GM12878 (cell line): ENCODE results near the gene AGRN.
"Not testable (repeated sequence)": the region's sequence is repeated elsewhere in the genome, so short reads cannot be mapped to it uniquely, and the experiment has no call there.

Experiments used
- BHLHE40 ChIP-seq, 2 experiments: fragments of 450-650 bp in 1 of 2; IDR thresholded peaks; 2 replicates each; pipeline ENCODE4 v1.6.1; 2011 to 2017; ENCODE audit warnings: low read depth in 2 of 2, borderline replicate concordance in 1 of 2, improper control_type of control experiment in 1 of 2, low read length in 1 of 2, mild to moderate bottlenecking in 1 of 2
- CBX5 ChIP-seq: sonication (generic); IDR thresholded peaks from 2 replicates; pipeline ENCODE4 v1.6.1; 2016; ENCODE audit warnings: low read depth, moderate library complexity, mild to moderate bottlenecking, inconsistent platforms
- CHD4 ChIP-seq: fragments of 200-600 bp; sonication (generic); IDR thresholded peaks from 2 replicates; pipeline ENCODE4 v1.6.1; 2016; ENCODE audit warnings: mild to moderate bottlenecking
- CREB1 ChIP-seq: IDR thresholded peaks from 2 replicates; pipeline ENCODE4 v1.6.1; 2012; ENCODE audit warnings: low read depth, mild to moderate bottlenecking, inconsistent platforms
- EZH2 ChIP-seq: IDR thresholded peaks from 2 replicates; pipeline ENCODE4 v1.6.1; 2012; ENCODE audit warnings: low read depth, mild to moderate bottlenecking, control low read depth, inconsistent platforms, low read length, borderline replicate concordance; ENCODE audit not compliant: control insufficient read depth
- HCFC1 ChIP-seq: fragments of 150-350 bp; IDR thresholded peaks from 2 replicates; pipeline ENCODE4 v1.6.1; 2014; ENCODE audit warnings: low read length
- NFIC ChIP-seq: IDR thresholded peaks from 2 replicates; pipeline ENCODE4 v1.6.1; 2012; ENCODE audit warnings: low read depth, mild to moderate bottlenecking, inconsistent platforms, low read length, moderate library complexity
- SMC3 ChIP-seq: IDR thresholded peaks from 2 replicates; pipeline ENCODE4 v1.6.1; 2011; ENCODE audit warnings: low read length, improper control_type of control experiment, borderline replicate concordance
- ZBTB33 ChIP-seq: fragments of 450-650 bp; IDR thresholded peaks from 2 replicates; pipeline ENCODE4 v1.6.1; 2017; ENCODE audit warnings: mild to moderate bottlenecking
- TF ChIP-seq, protein P1 (sequence below), 3 experiments: IDR thresholded peaks in 2 of 3; conservative IDR thresholded peaks in 1 of 3; 2 replicates each; pipeline ENCODE4 v1.5.1; 2011; ENCODE audit warnings: low read depth in 3 of 3, low read length in 3 of 3, mild to moderate bottlenecking in 3 of 3, control low read depth in 2 of 3, moderate library complexity in 2 of 3, inconsistent platforms in 1 of 3, mixed read lengths in 1 of 3; ENCODE audit not compliant: control insufficient read depth in 2 of 3, insufficient read depth in 1 of 3; ENCODE audit errors: extremely low read depth in 1 of 3

GRCh38 chr1:994546-994945 lies 25.4 kb upstream of the AGRN start:
- not testable (repeated sequence) for TF ChIP-seq CREB1; BHLHE40 (IDR thresholded peaks at IDR 0.05; ENCODE audit: borderline replicate concordance in 1 of 2, low read depth in 2 of 2, low read length in 1 of 2); CBX5; ZBTB33; SMC3; NFIC; HCFC1; CHD4; EZH2
- TF ChIP-seq, protein P1, sequence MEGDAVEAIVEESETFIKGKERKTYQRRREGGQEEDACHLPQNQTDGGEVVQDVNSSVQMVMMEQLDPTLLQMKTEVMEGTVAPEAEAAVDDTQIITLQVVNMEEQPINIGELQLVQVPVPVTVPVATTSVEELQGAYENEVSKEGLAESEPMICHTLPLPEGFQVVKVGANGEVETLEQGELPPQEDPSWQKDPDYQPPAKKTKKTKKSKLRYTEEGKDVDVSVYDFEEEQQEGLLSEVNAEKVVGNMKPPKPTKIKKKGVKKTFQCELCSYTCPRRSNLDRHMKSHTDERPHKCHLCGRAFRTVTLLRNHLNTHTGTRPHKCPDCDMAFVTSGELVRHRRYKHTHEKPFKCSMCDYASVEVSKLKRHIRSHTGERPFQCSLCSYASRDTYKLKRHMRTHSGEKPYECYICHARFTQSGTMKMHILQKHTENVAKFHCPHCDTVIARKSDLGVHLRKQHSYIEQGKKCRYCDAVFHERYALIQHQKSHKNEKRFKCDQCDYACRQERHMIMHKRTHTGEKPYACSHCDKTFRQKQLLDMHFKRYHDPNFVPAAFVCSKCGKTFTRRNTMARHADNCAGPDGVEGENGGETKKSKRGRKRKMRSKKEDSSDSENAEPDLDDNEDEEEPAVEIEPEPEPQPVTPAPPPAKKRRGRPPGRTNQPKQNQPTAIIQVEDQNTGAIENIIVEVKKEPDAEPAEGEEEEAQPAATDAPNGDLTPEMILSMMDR (IDR thresholded peaks at IDR 0.05 in 2 of 3, conservative IDR thresholded peaks at IDR 0.05 in 1 of 3; ENCODE audit: control insufficient read depth in 2 of 3, extremely low read depth in 1 of 3, insufficient read depth in 1 of 3, low read depth in 3 of 3, low read length in 3 of 3): not testable (repeated sequence)
